HG03432 (cell line): ENCODE data around the gene RMND5B.
"Not testable (repeated sequence)": the region's sequence is repeated elsewhere in the genome, so short reads cannot be mapped to it uniquely, and the experiment has no call there.

Source experiments
- ATAC-seq: cut with Tn5 transposase; IDR thresholded peaks from one replicate; pipeline ENCODE4 v1.9.1; 2021; ENCODE audit warnings: mild to moderate bottlenecking, moderate library complexity; ENCODE audit not compliant: unreplicated experiment

The RMND5B gene

GRCh38 chr5:178130576-178131445 lies at the start of gene RMND5B:
RMND5B (plus strand) TSS chr5:178131014; CDS start chr5:178138120, 7,106 bp downstream.
- peak; percentile 91 for ATAC-seq

DNA sequence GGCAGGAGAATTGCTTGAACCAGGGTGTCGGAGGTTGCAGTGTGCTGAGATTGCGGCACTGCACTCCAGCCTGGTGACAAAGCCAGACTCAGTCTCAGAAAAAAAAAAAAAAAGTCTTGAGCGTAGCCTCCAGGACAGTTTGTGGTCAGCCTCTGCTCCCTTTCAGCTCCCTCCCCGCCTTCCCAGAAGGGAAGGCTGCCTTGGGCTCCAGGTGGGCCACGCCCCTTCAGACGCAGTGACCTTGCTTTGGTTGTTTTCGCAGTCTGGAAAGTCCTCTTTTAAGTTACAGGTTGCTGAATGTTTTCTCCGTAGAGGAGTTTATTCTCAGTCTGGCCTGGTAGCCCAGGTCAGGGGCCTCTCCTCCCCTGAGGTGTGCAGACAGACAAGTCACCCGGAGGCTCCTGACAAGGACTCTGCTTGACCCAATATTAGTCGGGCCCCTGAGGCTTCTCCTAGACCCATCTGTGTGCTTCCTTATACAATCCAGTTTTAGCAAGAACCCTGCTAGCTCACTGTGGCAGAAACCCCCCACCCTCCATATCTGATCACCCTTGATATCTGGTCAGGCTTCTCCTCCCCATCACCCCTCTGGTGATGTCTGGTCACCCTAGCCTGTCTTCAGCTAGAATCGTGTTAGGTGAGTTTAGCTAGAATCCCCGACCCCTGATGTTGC lies 49.1 kb upstream of the RMND5B start:
- no peak for ATAC-seq

DNA sequence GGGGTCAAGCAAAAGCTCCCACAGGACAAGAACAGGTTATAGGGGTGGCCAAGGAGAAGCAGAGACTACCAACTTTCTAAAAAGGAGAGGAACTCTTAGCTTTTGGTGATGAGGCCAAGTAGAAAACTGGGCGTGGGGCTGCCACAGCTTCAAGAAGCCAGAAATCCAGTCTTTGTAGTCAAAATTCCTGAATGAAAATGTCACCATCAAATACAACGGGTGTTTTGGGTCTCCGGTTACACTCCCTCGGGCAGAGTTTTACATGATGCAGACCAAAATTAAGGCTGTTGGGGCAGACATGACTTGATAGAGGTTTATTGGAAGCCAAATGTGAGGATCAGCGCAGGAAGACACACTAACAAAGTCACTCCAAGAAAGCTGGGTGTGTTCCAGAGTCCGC lies 46.9 kb upstream of the RMND5B start:
- no peak for ATAC-seq

DNA sequence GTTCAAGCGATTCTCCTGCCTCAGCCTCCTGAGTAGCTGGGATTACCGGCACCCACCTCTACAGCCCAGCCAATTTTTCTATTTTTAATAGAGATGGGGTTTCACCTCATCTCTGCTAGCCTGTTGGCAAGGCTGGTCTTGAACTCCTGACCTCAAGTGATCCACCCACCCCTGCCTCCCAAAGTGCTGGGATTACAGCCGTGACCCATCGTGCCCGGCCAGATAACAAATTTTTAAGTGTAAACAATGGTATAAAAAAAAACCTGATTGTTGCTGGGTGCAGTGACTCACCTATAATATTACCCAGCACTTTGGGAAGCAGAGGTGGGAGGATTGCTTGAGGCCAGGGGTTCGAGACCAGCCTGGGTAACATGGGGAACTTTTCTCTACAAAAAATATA lies 45.5 kb upstream of the RMND5B start:
- no peak for ATAC-seq

GRCh38 chr5:178086266-178086665 lies 44.5 kb upstream of the RMND5B start:
- no peak for ATAC-seq

DNA sequence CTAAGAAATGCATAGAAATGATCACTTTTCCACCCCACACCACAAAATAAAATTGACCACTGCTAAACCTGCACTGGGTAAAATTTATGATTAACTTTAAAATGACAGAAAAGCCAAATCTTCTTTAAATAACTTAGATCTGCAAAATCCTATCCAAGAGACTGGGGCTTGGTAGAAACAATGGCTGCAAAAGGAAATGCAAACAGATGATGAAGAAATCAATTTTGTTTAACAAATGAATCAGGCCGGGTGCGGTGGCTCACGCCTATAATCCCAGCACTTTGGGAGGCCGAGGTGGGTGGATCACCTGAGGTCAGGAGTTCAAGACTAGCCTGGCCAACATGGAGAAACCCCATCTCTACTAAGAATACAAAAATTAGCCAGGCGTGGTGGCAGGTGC lies 43.6 kb upstream of the RMND5B start:
- ATAC-seq = not testable (repeated sequence)

DNA sequence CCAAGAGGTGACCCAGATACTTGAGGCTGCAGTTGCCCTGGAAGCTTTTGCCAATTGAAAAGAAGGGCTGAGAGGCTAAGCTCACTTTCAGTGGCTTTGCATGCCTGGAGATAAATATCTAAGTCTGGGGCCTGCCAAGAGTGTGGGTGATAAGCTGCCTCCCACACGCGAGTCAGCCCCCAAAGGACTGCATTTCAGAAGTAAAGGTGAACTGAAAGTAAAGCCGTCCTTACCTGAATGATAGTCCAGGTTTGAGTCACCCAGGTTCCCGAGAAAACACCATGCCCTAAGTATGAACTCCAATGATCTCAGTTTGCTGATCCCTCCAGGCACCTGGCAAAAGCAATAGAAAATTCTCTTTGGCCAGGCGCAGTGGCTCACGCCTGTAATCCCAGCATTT lies 40.0 kb upstream of the RMND5B start:
- ATAC-seq = no peak

DNA sequence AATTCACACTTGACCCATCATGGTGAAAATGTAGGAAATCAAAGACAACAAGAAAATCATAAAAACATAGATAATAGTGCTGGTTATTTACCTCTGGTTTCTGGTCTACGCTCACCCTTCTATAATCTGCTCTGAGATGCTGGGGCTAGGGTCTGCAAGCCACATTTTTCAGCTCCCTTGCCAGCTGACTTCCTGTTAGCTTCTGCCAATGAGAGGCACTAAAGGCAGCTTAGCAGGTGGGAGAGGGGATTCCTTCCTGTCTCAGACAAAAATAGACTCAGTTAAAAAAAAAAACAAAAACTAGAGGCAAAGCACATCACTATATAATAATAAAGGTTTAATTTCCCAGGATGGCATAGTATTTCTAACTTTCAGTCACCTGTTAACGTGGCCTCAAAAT lies 37.7 kb upstream of the RMND5B start:
- no peak for ATAC-seq

DNA sequence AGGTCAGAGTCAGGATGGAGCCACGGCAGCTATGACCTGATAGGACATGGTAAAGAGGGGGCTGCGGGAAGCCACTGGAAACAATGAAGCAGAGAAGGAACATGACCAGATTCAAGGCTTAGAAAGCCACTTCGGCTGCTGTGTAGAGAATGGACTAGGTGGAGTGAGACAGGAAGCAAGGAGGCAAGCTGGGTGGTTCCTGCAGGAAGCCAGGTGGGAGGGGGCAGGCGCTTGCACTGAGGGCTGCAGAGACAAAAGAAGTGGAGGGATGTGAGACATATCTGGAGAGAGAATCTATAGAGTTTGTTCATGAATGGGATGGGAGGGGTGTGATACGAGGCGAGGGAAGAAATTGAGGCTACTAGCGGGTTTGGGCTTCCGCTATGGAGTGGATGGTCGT lies 36.5 kb upstream of the RMND5B start:
- no peak for ATAC-seq

DNA sequence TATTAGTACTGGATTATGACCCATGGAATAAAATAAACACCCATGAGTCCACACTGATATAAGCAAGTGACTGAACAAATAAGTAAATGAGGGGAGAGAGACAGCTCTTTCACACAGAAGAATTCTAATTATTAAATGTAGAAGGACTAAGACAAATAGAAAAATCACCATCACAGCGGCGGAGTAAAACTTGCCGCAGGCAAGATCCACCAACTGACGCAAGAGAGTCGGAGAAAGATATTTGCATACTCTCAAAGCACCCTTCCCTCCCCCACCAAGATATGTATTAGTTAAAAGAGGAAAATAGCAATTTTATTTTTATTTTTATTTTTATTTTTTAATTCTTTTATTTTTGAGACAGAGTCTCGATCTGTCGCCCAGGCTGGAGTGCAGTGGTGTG lies 32.1 kb upstream of the RMND5B start:
- no peak for ATAC-seq

- ATAC-seq = no peak
These were observed 27.2 kb upstream of the RMND5B start for GRCh38 chr5:178103612-178104011.

GRCh38 chr5:178104492-178104891 lies 26.3 kb upstream of the RMND5B start:
- ATAC-seq = no peak

- ATAC-seq = no peak
These were observed 24.7 kb upstream of the RMND5B start for GRCh38 chr5:178106086-178106485.

DNA sequence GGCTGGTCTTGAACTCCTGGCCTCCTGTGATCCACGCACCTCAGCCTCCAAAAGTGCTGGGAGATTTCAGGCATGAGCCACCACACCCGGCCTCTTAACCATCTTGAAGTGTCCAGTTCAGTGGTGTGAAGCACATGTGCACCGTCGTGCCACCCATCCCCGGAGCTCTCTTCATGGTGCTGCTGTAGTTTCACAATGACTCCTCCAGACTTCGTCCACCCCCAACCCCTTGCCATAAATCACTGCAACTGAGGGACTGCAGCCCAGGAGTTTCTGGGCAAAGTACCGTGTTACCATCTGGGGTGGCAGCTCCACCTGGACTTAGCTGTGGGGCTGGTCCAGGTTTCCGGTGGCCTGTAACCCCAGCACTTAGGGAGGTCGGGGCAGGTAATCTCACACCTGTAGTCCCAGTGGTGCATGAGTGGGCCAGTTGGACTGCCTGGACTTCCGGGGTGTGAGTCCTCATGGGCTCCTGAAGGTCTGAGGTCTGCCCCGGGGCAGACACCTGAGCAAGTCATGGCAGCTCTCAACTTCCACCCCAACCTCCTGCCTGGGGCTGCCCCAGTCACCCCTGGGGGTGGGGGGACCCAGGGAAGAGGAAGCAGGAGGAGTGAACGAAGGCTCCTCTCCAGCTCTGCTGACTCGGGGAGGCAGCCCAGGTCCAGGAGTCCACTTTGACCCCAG lies 24.1 kb upstream of the RMND5B start:
- peak; percentile 72 for ATAC-seq

DNA sequence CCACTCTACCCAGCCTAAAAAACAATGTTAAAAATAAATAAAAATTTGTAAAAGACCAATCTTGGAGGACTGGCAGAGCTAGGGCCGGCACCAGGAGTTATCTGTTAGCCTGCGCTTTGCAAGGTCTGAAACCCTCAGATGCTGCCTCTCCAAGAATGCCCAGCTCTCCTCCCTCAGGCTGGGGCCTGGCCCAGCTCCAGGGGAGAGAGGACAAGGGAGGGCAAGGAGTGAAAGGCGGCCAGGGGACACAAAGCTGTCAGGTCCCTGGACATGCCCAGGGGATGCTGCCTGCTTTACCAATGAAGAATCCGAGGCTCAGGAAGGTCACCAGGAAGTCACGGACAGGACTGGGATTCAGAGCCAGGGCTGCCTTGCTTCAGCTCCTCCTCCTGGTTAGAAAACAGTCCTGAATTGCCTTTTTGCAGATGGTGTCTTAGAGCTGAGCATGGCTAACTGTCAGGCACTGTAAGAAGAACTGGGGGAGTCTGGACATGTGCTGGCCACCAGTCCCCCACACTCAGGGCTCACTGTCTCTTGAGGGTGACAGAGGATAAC lies 23.0 kb upstream of the RMND5B start:
- no peak for ATAC-seq

- ATAC-seq = no peak
These were observed 22.4 kb upstream of the RMND5B start for GRCh38 chr5:178108446-178108845.

GRCh38 chr5:178108966-178109365 lies 21.8 kb upstream of the RMND5B start:
- no peak for ATAC-seq

GRCh38 chr5:178110511-178110910 lies 20.3 kb upstream of the RMND5B start:
- ATAC-seq = no peak

- no peak for ATAC-seq
These were observed 18.9 kb upstream of the RMND5B start for GRCh38 chr5:178111925-178112324.

- no peak for ATAC-seq
These were observed 18.3 kb upstream of the RMND5B start for GRCh38 chr5:178112545-178112944.

- ATAC-seq = peak; percentile 66
These were observed 17.6 kb upstream of the RMND5B start, which contains the start of gene N4BP3 for GRCh38 chr5:178113141-178113787. N4BP3 (plus strand) TSS chr5:178113532; CDS start chr5:178119584, 6,052 bp downstream.
